ENCODE results near the gene RCSD1.
A peak's percentile ranks its signal among the peaks of the same experiment; 100 is the strongest.

Gene RCSD1

GRCh38 chr1:167746988-167747655 lies 117.1 kb downstream of the RCSD1 start:
- no peak for DNase-seq (ENCODE audit: low spot score)

GRCh38 chr1:167747988-167748387 lies 118.0 kb downstream of the RCSD1 start:
- DNase-seq (ENCODE audit: low spot score) = no peak

GRCh38 chr1:167748906-167749305 lies 118.9 kb downstream of the RCSD1 start:
- no peak for DNase-seq (ENCODE audit: low spot score)

- no peak for DNase-seq (ENCODE audit: low spot score)
These were observed 119.7 kb downstream of the RCSD1 start for GRCh38 chr1:167749741-167750140.

- DNase-seq (ENCODE audit: low spot score) = no peak
These were observed 120.6 kb downstream of the RCSD1 start for GRCh38 chr1:167750641-167751040.

- DNase-seq (ENCODE audit: low spot score) = no peak
These were observed 121.6 kb downstream of the RCSD1 start for GRCh38 chr1:167751676-167752075.

GRCh38 chr1:167752219-167752985 lies 122.4 kb downstream of the RCSD1 start:
- no peak for DNase-seq (ENCODE audit: low spot score)

- DNase-seq (ENCODE audit: low spot score) = peak; percentile 38
These were observed 125.6 kb downstream of the RCSD1 start for GRCh38 chr1:167755654-167756053.

All from pons (tissue), 1 donor.